Measurements from ENCODE around the gene TSPAN10.

TSPAN10 gene

DNA sequence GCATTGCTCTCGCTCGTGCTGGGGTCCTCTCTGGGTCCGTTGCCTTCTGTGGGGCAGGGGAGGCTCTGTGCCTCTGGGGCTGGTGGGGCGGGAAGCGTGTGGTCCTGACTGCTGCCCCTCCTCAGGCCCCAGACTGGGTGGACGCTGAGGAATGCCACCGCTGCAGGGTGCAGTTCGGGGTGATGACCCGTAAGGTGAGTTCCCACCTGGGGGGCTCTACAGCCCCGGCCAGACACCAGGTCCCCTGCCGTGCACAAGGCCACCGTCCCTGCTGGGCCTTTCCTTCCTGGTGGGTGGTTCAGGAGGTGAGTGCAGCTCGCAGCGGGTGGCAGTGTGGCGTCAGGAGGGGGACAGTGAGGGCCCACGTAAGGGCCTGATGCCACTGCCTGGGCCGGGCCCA, 53.6 kb downstream of the TSPAN10 start:
- no peak for DNase-seq

DNA sequence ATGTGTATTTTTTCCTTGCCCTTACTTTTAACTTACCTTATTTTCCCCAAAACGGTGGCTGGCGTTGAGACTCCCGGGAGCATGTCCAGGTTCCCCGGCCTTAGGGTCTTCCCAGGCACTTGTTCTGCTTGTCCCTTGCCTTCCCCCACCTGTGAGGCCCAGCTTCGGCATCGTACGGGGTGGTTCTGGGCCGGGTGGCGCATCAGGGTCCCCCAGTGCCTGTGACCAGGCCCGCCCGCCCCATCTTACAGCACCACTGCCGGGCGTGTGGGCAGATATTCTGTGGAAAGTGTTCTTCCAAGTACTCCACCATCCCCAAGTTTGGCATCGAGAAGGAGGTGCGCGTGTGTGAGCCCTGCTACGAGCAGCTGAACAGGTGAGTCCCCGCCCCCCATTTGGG, 54.2 kb downstream of the TSPAN10 start:
- DNase-seq, result no peak

DNA sequence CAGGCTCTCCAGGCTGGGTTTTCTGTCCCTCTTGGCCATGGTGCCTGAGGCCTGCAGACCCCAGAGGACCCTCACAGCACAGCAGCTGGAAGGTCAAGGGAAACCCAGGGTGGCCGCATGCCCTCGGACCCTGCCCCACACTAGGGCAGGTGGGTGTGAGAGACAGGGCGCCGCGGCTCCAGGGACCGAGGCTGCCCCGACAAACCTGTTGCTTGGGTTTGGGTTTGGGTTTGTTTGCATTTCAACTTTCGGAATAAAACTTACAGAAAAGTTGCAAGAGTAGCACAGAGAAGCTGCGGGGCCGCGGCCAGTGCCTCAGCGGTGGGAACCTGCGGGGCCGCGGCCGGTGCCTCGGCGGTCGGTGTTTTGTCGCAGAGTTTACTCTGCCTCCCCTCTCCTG, 54.6 kb downstream of the TSPAN10 start:
- no peak for DNase-seq

DNA sequence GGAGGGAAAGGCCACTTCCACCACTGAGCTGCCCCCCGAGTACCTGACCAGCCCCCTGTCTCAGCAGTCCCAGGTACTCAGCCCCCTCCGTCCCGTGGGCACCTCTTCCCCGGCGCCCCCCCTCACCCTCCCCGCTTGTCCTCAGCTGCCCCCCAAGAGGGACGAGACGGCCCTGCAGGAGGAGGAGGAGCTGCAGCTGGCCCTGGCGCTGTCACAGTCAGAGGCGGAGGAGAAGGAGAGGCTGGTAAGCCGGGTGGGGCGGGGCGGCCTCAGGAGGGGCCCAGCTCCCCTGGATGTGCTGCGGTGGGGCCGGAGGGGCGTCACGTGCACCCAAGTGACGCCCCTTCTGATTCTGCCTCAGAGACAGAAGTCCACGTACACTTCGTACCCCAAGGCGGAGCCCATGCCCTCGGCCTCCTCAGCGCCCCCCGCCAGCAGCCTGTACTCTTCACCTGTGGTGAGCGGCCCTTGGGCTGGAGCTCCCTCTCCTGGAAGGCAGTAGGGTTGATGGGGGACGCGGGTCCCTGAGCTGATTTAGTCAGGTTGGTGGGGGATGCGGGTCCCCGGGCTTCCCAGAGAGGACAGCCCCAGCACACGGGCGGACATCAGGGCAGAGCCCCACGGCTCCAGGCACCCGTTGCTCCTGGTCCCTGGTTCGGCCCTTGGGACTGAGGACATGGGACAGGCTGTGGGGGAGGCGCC, 56.7 kb downstream of the TSPAN10 start:
- DNase-seq, result no peak

DNA sequence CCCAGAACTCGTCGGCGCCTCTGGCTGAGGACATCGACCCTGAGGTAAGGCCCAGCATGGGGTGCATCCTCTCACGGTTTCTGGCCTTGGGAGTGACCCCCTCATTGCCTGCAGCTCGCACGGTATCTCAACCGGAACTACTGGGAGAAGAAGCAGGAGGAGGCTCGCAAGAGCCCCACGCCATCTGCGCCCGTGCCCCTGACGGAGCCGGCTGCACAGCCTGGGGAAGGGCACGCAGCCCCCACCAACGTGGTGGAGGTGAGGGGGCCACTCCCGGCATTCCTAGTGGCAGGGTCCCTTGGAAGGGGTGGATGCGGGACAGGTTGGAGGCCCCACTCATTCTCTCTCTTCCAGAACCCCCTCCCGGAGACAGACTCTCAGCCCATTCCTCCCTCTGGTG, 57.8 kb downstream of the TSPAN10 start:
- no peak for DNase-seq

DNA sequence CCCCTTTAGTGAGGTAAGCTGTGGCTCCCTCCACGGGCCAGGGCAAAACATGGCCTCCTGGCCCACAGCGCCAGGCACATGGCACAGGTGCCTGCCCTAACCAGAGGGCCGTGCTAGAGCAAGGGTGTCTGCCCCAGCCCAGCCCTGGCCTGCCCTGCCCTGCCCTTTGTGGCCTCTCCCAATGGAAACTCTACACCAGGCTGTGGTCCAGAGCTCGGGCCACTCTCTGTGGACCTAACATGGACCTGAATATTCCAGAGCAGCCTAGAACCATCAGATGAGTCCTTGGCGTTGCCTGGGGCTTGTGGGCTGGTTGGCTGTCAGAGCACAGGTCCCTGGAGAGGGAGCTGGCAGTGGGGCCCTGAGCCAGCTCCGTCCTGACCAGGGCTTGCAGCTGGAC, 58.2 kb downstream of the TSPAN10 start:
- DNase-seq, result no peak

DNA sequence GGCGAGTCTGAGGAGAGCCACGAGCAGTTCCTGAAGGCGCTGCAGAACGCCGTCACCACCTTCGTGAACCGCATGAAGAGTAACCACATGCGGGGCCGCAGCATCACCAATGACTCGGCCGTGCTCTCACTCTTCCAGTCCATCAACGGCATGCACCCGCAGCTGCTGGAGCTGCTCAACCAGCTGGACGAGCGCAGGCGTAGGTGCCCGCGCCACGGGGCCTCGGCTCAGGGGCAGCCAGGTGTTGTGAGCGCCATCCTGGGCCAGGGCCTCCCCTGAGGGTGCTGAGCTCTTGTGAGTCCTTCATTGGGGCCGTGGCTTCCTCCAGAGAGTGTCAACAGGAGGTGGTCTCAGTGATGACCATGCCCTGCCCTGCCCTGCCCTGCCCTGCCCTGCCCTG, 58.8 kb downstream of the TSPAN10 start:
- DNase-seq, result no peak

DNA sequence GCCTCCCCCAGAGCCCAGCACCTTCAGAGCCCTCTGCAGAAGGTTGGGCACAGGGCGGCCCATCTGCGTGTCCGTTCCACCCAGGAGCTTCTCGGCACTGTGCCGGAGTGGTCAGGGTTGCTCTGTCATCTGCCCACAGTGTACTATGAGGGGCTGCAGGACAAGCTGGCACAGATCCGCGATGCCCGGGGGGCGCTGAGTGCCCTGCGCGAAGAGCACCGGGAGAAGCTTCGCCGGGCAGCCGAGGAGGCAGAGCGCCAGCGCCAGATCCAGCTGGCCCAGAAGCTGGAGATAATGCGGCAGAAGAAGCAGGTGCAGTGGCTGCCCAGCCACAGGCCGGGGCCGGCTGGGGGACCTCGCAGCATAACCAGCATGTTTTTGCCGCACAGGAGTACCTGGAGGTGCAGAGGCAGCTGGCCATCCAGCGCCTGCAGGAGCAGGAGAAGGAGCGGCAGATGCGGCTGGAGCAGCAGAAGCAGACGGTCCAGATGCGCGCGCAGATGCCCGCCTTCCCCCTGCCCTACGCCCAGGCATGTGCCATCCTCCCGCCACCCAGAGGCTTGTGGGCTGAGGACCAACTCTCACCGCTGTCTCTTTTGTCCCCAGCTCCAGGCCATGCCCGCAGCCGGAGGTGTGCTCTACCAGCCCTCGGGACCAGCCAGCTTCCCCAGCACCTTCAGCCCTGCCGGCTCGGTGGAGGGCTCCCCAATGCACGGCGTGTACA, 59.4 kb downstream of the TSPAN10 start:
- no peak for DNase-seq

DNA sequence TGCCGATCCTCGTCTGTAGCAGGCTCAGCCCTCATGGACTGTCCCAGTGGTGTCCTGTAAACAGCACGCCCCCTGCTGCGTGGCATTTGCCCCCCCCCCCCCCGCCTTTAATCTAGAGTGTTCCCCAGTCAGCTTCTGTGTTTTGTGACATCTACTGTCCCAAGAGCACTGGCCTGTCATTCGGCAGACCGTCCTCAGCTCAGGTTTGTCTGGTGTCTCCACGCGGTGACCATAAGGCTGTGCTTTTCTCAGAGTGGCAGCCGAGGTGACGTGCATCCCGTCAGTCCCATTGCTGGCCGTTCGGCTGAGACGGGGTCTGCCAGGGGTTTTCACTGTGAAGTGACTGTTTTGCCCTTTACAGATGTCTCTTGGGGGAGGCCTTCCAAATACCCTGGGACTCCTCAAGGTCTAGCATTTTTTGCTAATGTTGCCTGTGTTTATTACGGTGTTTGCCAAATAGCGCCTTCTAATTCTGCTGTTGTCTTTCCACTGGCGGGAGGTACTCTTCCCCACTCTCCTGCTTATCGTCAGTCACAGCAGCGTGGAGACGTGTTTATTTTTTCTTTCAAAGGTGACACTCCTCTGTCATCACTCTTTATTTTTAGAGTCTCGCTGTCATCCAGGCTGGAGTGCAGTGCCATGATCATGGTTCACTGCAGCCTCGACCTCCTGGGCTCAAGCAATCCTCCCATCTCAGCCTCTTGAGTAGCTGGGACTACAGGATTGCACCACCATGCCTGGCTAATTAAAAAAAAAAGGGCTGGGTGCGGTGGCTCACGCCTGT, 60.5 kb downstream of the TSPAN10 start:
- DNase-seq, result no peak
